ENCODE data around the gene INO80E.
"Not testable (repeated sequence)": the region's sequence is repeated elsewhere in the genome, so short reads cannot be mapped to it uniquely, and the experiment has no call there.

Gene INO80E, protein sequence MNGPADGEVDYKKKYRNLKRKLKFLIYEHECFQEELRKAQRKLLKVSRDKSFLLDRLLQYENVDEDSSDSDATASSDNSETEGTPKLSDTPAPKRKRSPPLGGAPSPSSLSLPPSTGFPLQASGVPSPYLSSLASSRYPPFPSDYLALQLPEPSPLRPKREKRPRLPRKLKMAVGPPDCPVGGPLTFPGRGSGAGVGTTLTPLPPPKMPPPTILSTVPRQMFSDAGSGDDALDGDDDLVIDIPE

DNA sequence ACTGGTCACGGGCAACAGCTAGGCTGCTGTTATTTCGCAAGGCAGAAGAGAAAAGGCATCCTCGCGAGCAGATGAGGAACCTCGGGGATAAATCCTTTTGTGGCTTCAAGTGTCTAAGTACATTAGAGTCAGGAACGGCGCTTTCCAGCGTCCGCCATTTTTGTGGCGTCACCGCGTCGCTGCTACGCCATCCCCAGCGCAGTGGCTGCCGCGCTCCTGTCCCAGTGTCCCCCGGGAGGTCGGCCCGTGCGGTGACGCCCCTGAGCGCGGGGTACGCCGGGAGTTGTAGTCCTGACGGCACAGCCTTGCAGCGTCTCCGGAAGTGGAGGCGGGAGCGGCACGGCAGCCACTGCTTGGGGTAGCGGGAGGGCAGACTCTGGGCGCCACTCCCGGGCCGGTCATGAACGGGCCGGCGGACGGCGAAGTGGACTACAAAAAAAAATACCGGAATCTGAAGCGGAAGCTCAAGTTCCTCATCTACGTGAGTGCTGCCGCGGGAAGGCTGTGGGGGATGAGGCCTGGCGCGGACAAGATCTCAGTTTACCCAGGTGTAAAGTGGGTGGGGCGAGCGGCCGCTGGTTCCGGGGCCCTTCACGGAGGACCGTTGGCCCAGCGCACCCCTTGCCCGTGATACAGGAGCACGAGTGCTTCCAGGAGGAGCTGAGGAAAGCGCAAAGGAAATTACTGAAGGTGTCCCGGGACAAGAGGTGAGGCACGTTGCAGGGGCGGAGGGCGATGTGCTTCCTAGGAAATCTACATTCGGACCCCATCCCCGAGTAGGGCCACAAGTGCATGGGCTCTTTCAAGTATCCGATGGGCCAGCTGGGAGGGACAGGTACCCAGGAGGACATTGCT, at the start of gene INO80E:
Gene INO80E, plus strand, starts transcription at position 331 of the 855 bp plus-strand sequence. Its CDS starts 70 bp downstream, at position 401.
- peak; percentile 98 to 99 for DNase-seq

DNA sequence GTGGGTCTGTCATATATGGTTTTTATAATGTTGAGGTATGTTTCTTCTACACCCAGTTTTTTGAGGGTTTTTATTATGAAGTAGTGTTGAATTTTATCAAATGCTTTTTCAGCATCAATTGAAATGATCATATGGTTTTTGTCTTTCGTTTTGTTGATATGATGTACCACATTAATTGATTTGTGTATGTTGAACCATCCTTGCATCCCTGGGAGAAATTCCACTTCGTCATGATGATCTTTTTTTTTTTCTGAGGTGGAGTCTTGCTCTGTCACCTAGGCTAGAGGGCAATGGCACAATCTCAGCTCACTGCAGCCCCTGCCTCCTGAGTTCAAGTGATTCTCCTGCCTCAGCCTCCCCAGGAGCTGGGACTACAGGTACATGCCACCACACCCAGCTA, 48.1 kb upstream of the INO80E start:
- no peak for DNase-seq

DNA sequence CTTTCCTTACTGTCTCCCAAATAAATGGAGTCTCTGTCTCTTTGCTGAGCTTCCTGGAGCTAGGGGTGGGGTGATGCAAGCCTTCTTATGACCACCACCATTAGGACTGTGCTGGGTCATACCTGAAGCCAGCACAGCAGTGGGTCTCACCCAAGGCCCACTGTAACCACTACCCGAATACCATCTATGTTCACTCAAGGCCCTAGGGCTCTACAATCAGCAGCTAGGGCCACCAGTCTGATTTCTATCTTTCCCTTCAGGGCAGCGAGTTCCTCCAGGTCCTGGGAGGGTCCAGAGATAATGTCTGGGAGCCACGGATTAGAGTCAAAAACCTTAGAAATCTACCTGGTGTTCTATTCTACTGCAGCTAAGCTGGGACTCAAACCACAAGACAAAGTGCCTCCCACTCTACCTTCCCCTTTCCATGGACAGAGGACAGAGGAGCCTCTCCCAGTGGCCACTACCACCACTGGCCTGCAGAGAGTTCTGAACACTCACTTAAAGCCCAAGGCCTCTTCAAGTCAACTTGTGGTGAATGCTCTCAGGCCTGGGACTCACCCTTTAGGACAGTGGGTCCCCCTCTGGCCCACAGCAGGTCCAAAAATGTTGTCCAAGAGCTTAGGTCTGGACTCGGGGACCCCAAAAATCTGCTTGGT, 45.1 kb upstream of the INO80E start:
- DNase-seq = no peak

DNA sequence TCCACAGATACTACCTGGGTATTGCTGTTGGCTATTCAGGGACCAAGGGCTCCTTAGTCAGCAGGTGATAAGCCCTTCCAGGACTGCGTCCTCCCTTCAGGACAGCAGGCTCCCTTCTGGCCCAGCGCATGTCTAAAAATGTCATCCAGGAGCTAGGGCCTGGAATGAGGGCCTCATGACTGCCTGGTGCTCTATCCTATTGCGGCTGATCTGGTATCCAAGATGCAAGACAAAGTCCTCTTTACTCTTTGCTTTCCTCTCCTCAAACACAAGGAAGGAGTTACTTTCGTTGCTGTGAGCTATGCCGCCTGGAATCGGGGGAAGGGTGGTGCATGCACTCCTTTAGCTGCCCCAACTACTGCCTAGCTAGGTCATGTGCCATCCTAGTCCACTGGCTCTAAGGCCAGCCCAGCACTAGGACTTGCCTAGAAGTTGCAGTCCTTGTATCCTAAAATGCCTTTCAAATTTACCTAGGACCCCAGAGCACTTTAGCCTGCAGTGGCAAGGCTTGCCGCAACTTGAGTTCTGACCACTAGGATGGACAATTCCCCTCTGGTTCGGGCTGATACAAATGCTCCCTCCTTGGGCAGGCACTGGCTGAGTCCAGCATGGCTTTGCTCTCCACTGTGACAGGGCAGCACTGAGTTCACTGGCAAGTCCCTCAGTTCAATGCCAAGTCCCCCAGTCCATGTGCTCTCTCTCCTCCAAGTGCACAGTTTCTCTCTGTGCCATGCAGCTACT, 44.2 kb upstream of the INO80E start:
- no peak for DNase-seq

DNA sequence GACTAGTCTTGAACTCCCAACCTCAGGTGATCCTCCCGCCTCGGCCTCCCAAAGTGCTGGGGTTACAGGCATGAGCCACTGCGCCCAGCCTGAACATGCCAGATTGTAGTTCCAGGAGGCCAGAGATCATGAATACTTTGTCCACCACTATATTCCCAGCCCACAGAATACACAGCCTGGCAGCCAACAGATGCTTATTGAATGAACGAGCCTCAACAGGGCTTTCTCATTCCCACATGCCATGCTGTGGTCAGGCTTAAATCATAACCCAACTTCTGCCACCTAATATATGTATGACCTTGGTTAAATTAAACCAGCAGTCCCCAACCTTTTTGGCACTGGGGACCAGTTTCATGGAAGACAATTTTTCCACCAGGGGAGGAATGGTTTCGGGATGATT, 37.3 kb upstream of the INO80E start:
- DNase-seq = no peak

DNA sequence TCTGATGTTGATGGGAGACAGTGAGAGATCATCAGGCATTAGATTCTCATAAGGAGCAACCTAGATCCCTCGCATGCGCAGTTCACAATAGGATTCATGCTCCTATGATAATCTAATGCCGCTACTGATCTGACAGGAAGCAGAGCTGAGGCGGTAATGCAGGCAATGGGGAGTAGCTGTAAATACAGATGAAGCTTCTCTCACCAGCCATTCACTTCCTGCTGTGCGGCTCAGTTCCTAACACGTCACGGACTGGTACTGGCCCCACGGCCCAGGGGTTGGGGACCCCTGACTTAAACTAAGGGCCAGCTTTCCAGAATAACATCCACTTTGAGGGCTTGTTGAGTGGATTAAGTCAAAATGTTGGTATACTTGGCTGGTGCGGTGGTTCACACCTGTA, 36.7 kb upstream of the INO80E start:
- DNase-seq = no peak

DNA sequence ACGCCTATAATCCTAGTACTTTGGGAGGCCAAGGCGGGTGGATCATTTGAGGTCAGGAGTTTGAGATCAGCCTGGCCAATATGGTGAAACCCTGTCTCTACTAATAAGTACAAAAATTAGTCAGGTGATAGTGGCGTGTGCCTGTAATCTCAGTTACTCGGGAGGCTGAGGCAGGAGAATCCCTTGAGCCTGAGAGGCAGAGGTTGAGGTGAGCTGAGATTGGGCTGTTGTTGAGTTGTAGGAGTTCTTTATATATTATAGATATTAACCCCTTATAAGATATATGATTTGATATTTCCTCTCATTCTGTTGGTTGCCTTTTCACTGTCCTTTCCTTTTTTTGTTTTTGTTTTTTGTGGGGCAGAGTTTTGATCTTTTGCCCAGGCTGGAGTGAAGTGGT, 36.2 kb upstream of the INO80E start:
- not testable (repeated sequence) for DNase-seq

DNA sequence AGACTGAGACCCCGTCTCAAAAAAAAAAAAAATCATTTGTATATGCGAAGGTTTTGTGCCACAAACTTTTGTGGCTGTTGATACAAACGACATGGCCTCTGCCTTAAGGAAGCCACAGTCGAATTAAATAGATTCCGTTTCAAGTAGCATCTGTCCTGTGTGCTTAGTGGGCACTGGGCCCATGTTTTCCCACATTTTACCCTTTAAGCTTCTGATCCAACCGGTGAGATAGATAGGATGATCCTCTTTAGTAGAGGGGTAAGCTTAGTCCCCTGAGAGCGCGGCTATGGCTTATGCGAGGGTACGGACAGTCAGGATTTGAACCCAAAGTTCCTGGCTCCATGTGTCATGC, 34.9 kb upstream of the INO80E start:
- DNase-seq = no peak

DNA sequence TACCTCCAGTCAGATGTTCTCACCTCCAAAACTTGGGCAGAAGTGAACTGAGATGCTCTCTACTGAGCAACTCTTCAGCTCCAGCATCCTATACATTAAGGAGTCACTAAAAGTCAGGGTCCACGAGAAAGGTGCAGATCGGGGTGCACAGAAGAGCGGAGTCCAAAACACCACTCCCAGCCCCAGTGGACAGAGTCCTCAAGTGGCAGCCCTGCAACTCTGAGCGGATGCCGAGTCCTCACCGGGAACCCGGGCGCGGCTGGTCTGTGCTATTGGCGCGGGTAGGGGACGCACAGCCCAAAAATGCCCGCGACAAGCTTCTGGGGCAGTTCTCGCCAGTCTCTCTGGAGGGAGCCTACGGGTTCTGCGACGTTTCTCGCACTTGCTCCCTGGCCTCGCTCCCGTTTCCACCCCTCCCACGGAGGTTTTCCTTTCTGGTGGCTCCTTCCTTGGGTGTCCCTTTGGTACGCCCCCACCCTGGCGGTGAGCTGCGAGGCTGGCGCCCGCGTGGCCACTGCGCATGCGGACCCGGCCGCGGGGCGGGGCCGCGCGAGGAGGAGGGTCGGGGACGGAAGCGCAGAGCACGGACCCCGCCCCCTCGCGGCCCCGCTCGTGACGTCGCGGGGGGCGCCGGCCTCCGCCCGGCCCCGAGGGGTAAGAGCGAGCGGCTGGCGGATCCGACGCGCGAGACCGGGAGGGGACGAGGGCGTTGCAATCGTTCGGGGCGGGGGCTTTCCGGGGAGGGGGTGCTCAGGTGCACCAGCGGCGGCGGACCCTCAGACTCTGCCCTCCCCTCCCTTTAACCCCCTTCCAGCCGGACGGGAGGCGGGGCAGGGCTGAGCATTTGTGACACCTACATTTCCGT, 34.3 kb upstream of the INO80E start, which contains the start of gene TMEM219:
Gene TMEM219, plus strand, starts transcription at position 601 of the 865 bp plus-strand sequence. CDS start 1,065 bp downstream, outside the sequence.
- peak; percentile 92 to 96 for DNase-seq

DNA sequence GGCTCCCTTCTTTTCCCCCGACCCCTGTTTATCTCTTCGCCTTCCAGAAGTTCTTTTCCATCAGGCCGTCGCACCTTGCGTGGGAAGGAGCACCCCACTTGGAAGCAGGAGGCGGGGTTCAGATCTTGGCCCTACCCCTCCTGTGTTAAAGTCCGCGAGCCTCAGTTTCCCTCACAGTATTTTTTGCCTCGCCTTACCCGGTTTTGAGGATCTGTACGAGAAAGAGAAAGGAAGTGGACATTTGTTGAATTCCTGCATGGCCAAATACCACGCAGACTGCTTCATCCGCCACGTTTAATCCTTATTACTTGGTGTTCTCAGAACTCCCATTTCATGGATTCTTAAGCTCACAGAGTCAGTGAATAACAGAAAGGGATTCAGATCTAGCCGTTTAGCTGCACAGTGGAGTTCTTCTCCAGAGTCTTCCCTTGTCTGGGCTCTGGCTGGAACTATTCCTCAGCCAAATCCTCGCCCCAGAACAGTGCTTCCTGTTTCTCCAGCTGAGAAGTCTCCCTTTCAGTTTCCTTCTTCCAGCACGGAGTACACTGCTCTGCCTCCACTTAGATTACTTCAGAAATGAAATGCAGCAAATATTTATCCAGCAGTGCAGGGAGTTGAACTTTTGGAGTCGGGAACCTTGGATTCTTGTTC, 33.6 kb upstream of the INO80E start:
- no peak for DNase-seq

DNA sequence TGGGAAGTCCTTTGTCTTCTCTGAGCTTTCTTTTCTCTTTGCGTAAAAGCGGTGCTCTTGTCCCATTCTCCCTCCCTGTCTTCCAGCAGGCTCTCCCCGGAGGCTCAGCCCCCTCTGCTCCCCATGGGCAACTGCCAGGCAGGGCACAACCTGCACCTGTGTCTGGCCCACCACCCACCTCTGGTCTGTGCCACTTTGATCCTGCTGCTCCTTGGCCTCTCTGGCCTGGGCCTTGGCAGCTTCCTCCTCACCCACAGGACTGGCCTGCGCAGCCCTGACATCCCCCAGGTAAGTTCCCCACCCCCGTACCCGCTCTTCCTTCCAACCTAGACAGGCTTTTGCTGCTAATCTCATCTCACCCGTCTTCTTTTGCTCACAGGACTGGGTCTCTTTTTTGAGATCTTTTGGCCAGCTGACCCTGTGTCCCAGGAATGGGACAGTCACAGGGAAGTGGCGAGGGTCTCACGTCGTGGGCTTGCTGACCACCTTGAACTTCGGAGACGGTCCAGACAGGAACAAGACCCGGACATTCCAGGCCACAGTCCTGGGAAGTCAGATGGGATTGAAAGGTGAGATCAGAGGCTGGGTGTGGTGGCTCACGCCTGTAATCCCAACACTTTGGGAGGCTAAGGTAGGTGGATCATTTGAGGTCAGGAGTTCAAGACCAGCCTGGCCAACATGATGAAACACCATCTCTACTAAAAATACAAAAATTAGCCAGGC, 32.9 kb upstream of the INO80E start:
- no peak for DNase-seq

DNA sequence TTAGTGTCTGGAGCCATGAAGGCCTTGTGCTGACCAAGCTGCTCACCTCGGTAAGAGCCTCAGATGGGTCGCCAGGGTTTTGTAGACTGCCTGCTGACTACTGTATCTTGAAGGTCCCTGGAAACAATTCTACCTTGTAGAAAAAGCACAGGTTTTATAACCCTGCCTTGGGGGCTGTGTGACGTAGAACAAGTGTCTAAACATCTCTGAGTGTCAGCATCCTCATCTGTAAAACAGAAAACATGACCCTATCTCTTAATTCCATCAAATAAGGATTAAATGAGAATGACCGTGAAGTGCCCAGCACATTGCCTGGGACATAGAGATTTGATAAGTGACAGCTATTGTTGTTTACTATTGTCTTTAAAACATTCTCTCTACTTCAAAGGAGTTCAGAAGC, 27.8 kb upstream of the INO80E start:
- no peak for DNase-seq

DNA sequence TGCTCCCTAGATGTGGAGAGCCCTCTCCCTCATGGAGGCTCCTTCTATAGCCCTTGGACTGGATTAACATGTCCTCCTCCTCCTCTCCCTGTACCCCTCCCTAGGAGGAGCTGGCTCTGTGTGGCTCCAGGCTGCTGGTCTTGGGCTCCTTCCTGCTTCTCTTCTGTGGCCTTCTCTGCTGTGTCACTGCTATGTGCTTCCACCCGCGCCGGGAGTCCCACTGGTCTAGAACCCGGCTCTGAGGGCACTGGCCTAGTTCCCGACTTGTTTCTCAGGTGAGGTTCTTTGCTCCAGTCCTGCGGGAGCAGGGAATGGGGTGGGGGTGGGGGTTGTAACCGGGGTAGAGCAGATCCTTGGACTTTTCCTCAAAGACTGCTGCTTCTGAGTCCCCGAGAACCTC, 24.7 kb upstream of the INO80E start:
- DNase-seq = no peak

DNA sequence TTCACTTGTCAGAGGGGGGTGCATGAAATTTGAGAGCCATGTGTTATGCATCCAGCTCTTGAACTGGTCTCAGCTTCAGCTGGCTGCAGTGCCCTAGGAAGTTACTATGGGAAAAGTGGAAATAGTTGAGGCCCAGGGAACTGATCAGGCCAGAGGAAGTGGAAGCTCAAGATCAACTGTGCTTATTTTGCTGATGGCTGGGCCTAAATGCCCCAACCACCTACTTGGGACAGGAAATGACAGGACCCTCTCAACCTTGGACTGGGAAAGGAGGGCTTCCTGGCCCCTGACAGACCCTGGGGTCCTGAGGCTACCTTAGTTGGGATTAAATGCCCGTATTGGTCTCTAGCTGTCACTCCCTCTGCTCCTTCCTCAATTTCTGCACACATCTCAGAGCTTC, 23.5 kb upstream of the INO80E start:
- DNase-seq = no peak

DNA sequence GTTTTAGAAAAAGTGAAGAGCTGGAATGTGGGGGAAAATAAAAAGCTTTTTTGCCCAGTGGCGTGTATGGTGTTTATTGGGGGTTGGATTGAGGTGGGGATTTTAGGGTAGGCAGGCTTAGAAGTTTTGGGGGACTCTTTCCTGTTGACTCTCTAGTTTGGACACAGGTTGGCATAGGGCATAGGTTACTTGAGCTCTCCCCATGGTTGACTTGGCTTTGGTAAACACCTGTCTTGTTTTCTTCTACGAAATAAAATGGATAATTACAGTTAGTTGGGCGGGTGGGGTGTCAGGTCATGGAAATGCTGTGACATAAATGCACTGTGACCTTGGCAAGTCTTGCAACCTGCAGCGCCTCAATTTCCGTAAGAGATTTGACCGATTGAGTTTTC, 23.1 kb upstream of the INO80E start:
- DNase-seq = no peak

DNA sequence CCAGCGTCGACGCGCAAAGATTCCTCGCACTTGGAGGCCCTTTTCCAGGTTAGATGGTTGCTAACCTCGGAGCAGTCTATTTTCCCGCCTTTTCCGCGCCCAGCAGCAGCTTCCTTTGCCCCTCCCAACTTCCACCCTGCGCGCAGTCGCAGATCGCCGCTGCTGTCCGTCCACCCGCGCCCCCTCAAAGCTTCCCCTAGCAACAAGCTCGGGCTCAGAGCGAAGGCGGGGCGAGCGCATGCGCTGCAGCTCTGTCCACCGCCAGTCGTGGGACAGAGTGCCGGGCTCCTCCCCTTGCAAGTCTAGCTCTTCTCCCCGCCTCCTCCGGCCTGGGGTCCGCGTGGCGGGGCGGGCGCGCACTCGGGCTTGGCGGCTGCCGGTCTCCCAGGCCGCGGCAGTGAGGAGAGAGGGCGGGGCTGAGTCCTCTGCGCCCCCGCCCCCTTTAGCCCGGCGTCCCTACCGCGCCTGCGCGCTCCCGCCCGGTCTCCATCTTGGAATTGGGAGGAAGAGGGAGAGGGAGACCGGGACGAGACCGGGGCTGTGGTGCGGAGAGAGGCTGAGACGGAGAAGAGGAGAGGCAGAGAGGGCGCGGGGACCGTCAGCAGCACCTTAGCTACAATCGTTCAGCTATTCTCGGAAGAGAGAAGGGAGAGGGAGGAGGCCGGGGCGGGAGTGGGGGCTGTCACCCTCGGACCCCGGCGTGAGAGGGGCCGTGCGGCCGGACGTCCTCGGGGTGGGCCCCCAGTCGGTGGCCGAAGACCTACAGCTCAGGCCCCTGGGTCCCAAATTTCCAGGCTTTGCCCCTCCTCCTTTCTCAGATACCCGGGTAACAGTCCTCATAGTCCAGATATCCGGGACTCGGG, 22.4 kb upstream of the INO80E start, which contains the start of gene TAOK2:
Gene TAOK2, plus strand, starts transcription at position 485 of the 863 bp plus-strand sequence. CDS start 3,905 bp downstream, outside the sequence.
- peak; percentile 92 to 94 for DNase-seq

DNA sequence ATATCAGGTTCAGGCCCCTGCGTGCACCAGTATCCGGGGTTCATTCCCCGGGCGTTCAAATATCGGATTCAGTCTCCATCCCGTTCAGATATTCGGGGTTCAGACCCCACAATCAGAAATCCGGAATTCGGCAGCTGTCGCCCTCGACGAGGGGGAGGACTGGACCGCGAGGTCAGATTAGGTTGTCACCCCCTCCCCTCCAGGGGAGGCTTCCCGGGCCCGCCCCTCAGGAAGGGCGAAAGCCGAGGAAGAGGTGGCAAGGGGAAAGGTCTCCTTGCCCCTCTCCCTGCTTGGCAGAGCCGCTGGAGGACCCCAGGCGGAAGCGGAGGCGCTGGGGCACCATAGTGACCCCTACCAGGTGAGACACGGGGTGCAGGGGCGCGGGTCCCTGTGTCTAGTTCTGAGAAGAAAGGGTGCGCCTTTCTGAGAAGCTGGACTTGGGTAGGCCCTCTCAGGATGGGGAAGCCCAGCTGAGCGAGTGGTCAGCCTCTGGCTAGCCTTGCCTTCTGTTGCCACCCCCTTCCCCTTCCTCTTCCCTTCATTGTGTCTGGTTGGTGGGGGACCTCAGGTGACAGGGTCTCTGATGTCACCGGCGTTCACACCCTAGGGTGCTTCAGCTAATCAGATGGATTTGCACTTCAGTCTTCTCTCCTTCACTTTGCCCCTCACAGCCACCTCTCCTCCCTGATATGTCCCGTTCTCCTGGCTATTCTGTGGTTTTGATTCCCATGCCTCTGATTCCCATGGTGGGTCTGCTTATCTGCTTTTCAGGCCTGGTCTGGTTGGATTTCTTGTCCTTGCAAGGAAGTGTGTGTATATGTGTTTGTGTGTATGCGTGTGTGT, 21.5 kb upstream of the INO80E start:
- no peak for DNase-seq

DNA sequence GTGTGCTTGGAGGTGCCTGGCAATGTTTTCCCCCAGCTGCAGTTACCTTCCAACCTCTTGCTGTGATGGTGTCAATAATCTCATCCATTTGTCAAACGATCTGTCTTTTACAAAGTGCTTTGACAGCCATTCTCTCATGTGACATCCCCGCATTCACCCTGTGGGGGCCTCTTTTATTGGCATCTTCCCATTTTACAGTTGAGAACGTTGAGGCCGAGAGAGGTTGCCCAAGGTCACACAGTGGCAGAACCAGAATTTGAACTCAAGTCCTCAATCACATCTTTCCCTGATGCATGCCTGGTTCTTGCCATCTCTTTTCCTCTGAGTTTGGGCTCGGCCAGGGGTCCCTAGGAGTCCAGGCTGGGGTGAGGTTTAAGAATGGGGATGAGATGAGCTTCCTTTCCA, 20.9 kb upstream of the INO80E start:
- DNase-seq = no peak
